Neural progenitor cell (in vitro differentiated cells): ENCODE results near the gene UNC45A. TPM values are rescaled to one million over a fixed set of nuclear protein-coding genes. Genes with fewer than 3 reads are reported as not detected.
A peak's percentile ranks its signal among the peaks of the same experiment; 100 is the strongest.

ENCODE experiments used
- DNase-seq: peaks from one replicate; pipeline ENCODE4 v3.0.0-alpha.2; 2016; ENCODE audit warnings: low spot score
- H2AFZ ChIP-seq: fragments of 200-600 bp; sonication (generic); replicated peaks from 2 replicates; pipeline ENCODE4 v1.6.1; 2016; ENCODE audit warnings: antibody characterized with exemption
- H3F3A ChIP-seq: fragments of 200-600 bp; sonication (generic); 2 replicates; pipeline ENCODE4 v1.6.1; 2016; ENCODE audit warnings: antibody characterized with exemption, low read depth
- H3K27ac ChIP-seq: fragments of 200-600 bp; sonication (generic); 2 replicates; pipeline ENCODE4 v1.5.1; 2016; ENCODE audit warnings: mild to moderate bottlenecking
- H3K27me3 ChIP-seq: fragments of 200-600 bp; sonication (generic); 2 replicates; pipeline ENCODE4 v1.6.1; 2016; ENCODE audit warnings: mild to moderate bottlenecking, moderate library complexity
- H3K36me3 ChIP-seq: fragments of 200-600 bp; sonication (generic); 2 replicates; pipeline ENCODE4 v1.5.1; 2016
- H3K4me1 ChIP-seq: fragments of 200-600 bp; sonication (generic); 2 replicates; pipeline ENCODE4 v1.6.1; 2016; ENCODE audit warnings: mixed run types
- H3K4me2 ChIP-seq: fragments of 200-600 bp; sonication (generic); 2 replicates; pipeline ENCODE4 v1.6.1; 2016
- H3K4me3 ChIP-seq: fragments of 200-600 bp; sonication (generic); 2 replicates; pipeline ENCODE4 v1.5.1; 2016
- H3K79me2 ChIP-seq: fragments of 200-600 bp; sonication (generic); 2 replicates; pipeline ENCODE4 v1.6.1; 2016; ENCODE audit warnings: low read depth
- H3K9ac ChIP-seq: fragments of 200-600 bp; sonication (generic); 2 replicates; pipeline ENCODE4 v1.6.1; 2016
- H3K9me3 ChIP-seq: fragments of 200-600 bp; sonication (generic); 2 replicates; pipeline ENCODE4 v1.5.1; 2016; ENCODE audit warnings: low read depth
- H4K20me1 ChIP-seq: fragments of 200-600 bp; sonication (generic); 2 replicates; pipeline ENCODE4 v1.6.1; 2016; ENCODE audit warnings: low read depth
- H3K27ac Mint-ChIP-seq: 3 replicates; pipeline ENCODE4 v1.8.0; 2021; ENCODE audit warnings: mixed read lengths
- H3K27me3 Mint-ChIP-seq: 2 replicates; pipeline ENCODE4 v1.8.0; 2022; ENCODE audit warnings: low read depth, mild to moderate bottlenecking, inconsistent platforms, moderate library complexity, mixed read lengths; ENCODE audit not compliant: insufficient read depth
- H3K36me3 Mint-ChIP-seq: 3 replicates; pipeline ENCODE4 v1.8.0; 2021; ENCODE audit warnings: mixed read lengths
- H3K4me1 Mint-ChIP-seq: 3 replicates; pipeline ENCODE4 v1.8.0; 2021; ENCODE audit warnings: mixed read lengths
- H3K4me3 Mint-ChIP-seq: 3 replicates; pipeline ENCODE4 v1.8.0; 2021; ENCODE audit warnings: mild to moderate bottlenecking, moderate library complexity, mixed read lengths
- H3K9me3 Mint-ChIP-seq: 3 replicates; pipeline ENCODE4 v1.8.0; 2020; ENCODE audit warnings: mixed read lengths
- CTCF ChIP-seq: fragments of 200-600 bp; sonication (generic); IDR thresholded peaks from 2 replicates; pipeline ENCODE4 v1.5.1; 2017; ENCODE audit warnings: antibody characterized with exemption, mild to moderate bottlenecking
- EZH2 ChIP-seq: fragments of 200-600 bp; sonication (generic); IDR thresholded peaks from 2 replicates; pipeline ENCODE4 v1.6.1; 2017; ENCODE audit warnings: antibody characterized with exemption, mild to moderate bottlenecking, moderate library complexity
- EZH2phosphoT487 ChIP-seq: fragments of 200-600 bp; sonication (generic); IDR thresholded peaks from 2 replicates; pipeline ENCODE4 v1.6.1; 2017; ENCODE audit warnings: antibody characterized with exemption
- total RNA-seq: library from RNA; depleted of rRNA; stranded (reverse); fragments of >200 nt; gene quantifications from 2 replicates; pipeline ENCODE4 v1.2.3, GENCODE V29; 2015; ENCODE audit warnings: low replicate concordance

Gene UNC45A
- total RNA-seq, 1 donor from 2014 or later: 47.7 TPM

DNA sequence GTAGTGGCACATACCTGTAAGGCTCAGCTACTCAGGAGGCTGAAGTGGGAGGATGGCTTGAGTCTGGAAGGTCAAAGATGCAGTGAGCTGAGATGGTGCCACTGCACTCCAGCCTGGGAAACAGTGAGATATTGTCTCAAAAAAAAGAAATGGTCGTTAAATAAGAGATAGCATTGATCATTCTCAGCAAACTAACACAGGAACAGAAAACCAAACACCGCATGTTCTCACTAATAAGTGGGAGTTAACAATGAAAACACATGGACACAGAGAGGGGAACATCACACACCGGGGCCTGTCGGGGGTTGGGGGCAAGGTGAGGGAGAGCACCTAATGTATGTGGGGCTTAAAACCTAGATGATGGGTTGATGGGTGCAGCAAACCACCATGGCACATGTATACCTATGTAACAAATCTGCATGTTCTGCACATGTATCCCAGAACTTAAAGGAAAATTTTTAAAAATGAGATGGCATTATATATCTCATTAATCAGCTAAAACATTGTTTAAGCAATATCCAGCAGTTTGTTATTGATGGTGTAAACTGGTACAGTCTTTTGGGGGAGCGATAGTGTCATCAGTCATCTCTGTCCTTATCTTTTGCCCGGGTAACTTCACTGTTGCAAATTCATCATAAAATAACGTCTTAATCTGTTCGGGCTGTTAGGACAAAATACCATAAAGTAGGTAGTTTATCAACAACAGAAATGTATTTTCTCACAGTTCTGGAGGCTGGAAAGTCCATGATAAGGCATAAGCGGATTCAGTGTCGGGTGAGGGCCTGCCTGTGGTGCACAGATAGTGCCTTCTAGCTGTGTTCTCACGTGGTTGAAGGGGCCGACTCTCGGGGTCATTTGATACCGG is 33.7 kb upstream of the UNC45A start:
- Histone ChIP-seq H3K4me1 (peaks cover 16% of the 10 kb centered on the region), H3F3A (peaks cover 25% of the 10 kb centered on the region), H3K4me2 (peak overlapping the region; percentile 79), H3K79me2 (no peaks in the 10 kb centered on the region), H3K36me3 (no peaks in the 10 kb centered on the region), H3K9me3 (no peaks in the 10 kb centered on the region), H4K20me1 (peaks cover 4% of the 10 kb centered on the region), H3K27me3 (peaks cover 33% of the 10 kb centered on the region), H3K9ac (no peak overlapping the region), H2AFZ (no peak overlapping the region), H3K4me3 (peak overlapping the region; percentile 86), H3K27ac (no peak overlapping the region)
- Mint-ChIP-seq H3K36me3 (peaks cover 11% of the 10 kb centered on the region), H3K4me1 (peaks cover 12% of the 10 kb centered on the region), H3K27me3 (peaks cover 4% of the 10 kb centered on the region), H3K4me3 (peak overlapping the region; percentile 91), H3K9me3 (no peaks in the 10 kb centered on the region), H3K27ac (peak overlapping the region; percentile 11)
- TF ChIP-seq EZH2phosphoT487 (no peak), CTCF (no peak), EZH2 (no peak)
- DNase-seq: peak; percentile 51

GRCh38 chr15:90902040-90902839 is 32.8 kb upstream of the UNC45A start:
- peak overlapping the region; percentile 86 for H3K4me3 ChIP-seq

More at GRCh38 chr15:90902040-90902839, 32.8 kb upstream of the UNC45A start:
- peaks cover 25% of the 10 kb centered on the region for H3F3A ChIP-seq
- Mint-ChIP-seq H3K9me3 (no peaks in the 10 kb centered on the region), H3K27me3 (peaks cover 2% of the 10 kb centered on the region), H3K27ac (peak overlapping the region; percentile 11), H3K4me3 (peak overlapping the region; percentile 91), H3K4me1 (peaks cover 12% of the 10 kb centered on the region), H3K36me3 (peaks cover 11% of the 10 kb centered on the region)
- H3K9ac ChIP-seq: no peak overlapping the region
- peak overlapping the region; percentile 79 for H3K4me2 ChIP-seq
- no peak overlapping the region for H3K27ac ChIP-seq
- no peaks in the 10 kb centered on the region for H3K79me2 ChIP-seq
- H3K4me1 ChIP-seq: peaks cover 16% of the 10 kb centered on the region
- peaks cover 33% of the 10 kb centered on the region for H3K27me3 ChIP-seq
- no peaks in the 10 kb centered on the region for H3K36me3 ChIP-seq
- peak; percentile 91 for DNase-seq
- H3K9me3 ChIP-seq: no peaks in the 10 kb centered on the region
- peak overlapping the region; percentile 48 for H2AFZ ChIP-seq
- peaks cover 4% of the 10 kb centered on the region for H4K20me1 ChIP-seq
- TF ChIP-seq EZH2phosphoT487 (no peak), CTCF (peak; percentile 65), EZH2 (no peak)
